Measurements from ENCODE around the gene CHN2. TPM values are rescaled to one million over a fixed set of nuclear protein-coding genes. Genes with fewer than 3 reads are reported as not detected.

The CHN2 gene
- total RNA-seq, 1 donor = 0.81 TPM

DNA sequence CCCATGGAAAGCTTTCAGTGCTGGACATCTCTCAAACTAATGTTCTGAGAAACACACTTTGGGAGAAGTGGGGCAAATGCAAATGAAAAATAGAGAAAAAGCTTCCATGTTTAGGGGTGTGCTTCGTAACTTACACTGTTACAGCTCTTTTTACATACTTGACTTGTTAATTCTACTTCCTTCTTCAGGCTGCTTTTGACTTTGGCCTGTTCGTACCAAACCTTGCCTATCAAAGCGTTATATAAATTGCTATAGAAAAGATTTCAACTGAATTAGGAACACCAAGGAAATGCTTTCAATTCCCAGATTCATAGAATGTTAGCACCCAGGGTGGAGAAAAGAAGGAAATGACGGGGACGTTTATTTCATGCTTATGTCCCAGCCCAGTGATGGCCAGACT is 228.3 kb downstream of the CHN2 start:
- no peak for TF ChIP-seq CTCF (IDR thresholded peaks at IDR 0.05; ENCODE audit: insufficient read depth, low read length)
- no peak overlapping the region for H3K4me3 ChIP-seq (ENCODE audit: low read depth, low read length)
- no peak for DNase-seq (ENCODE audit: low read depth)

DNA sequence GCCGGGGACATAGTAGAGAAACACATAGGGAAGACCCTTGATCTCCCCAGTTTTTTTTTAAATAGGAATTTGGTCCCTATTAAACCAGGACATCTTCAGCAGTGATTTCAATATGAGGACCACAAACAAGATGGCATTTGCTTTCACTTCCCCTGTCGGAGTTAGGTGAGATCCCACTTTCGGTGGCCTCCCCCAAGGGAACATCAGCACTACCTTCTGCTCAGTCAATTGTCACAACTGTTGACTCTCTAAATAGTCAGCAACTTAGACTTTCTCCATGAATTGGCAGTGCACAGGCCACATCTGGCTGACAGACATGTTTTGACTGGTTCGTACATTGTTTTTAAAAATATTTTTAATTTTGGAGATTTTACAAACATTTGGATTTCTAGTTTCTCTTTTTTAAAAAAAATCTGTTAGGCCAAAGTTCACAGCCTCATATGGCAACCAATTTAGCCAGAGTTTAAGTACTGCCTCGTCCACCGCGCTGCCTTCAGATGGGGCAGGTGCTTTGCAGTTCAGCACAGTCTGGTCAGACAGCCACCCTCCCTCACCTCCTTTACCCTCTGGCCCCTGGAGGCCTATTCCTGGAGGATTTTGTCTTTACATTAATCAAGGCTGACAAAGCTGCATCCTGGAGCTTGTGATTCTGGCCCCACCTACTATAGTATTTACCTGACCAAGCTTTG is 229.9 kb downstream of the CHN2 start:
- no peak overlapping the region for H3K4me3 ChIP-seq (ENCODE audit: low read depth, low read length)
- TF ChIP-seq CTCF (IDR thresholded peaks at IDR 0.05; ENCODE audit: insufficient read depth, low read length) = no peak

GRCh38 chr7:29424984-29425309 is 230.4 kb downstream of the CHN2 start:
- no peak overlapping the region for H3K4me3 ChIP-seq (ENCODE audit: low read depth, low read length)
- DNase-seq (ENCODE audit: low read depth) = no peak
- TF ChIP-seq CTCF (IDR thresholded peaks at IDR 0.05; ENCODE audit: insufficient read depth, low read length) = no peak

More for the DNA sequence above, 229.9 kb downstream of the CHN2 start:
- no peak for DNase-seq (ENCODE audit: low read depth)

DNA sequence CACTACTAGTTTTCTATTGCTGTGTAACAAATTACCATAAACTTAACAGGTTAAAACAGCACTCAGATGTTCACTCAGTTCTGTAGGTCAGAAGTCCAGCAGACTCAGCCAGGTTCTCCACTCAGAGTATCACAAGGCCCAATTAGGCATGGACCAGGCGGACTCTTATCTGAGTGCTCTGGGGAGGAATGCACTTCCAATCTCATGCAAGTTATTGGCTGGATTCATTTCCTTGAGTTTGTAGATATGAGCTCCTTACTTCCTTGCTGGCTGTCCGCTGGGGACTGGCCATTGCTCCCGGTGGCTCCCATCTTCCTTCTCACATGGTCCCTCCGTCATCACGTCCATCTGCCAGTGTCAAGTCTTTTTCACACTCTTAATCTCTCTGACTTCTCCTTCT is 232.0 kb downstream of the CHN2 start:
- DNase-seq (ENCODE audit: low read depth) = no peak
- no peak for TF ChIP-seq CTCF (IDR thresholded peaks at IDR 0.05; ENCODE audit: insufficient read depth, low read length)
- no peak overlapping the region for H3K4me3 ChIP-seq (ENCODE audit: low read depth, low read length)

- TF ChIP-seq CTCF (IDR thresholded peaks at IDR 0.05; ENCODE audit: insufficient read depth, low read length) = no peak
- no peak overlapping the region for H3K4me3 ChIP-seq (ENCODE audit: low read depth, low read length)
- DNase-seq (ENCODE audit: low read depth) = no peak
Observed at GRCh38 chr7:29429401-29429800, 234.8 kb downstream of the CHN2 start.

GRCh38 chr7:29430279-29430949 is 235.8 kb downstream of the CHN2 start:
- no peak overlapping the region for H3K4me3 ChIP-seq (ENCODE audit: low read depth, low read length)
- DNase-seq (ENCODE audit: low read depth) = no peak
- TF ChIP-seq CTCF (IDR thresholded peaks at IDR 0.05; ENCODE audit: insufficient read depth, low read length) = no peak
